GM23338 (cell line): ENCODE data around the gene CCT2. TPM values are rescaled to one million over a fixed set of nuclear protein-coding genes. Genes with fewer than 3 reads are reported as not detected.

Source experiments
- ATAC-seq: fragments of 200-7000 bp; cut with Tn5 transposase; 3 replicates; pipeline ENCODE4 v1.9.1; 2020
- DNase-seq: peaks from one replicate; pipeline ENCODE4 v3.0.0-alpha.2; 2015; ENCODE audit warnings: low spot score
- H2AFZ ChIP-seq: fragments of 200-600 bp; sonication (generic); 2 replicates; pipeline ENCODE4 v1.8.0; 2016; ENCODE audit warnings: antibody characterized with exemption, mild to moderate bottlenecking, moderate library complexity
- H3F3A ChIP-seq: fragments of 200-600 bp; sonication (generic); replicated peaks from 2 replicates; pipeline ENCODE4 v1.8.0; 2017; ENCODE audit warnings: antibody characterized with exemption, mixed run types, low read depth
- H3K27ac ChIP-seq: fragments of 200-600 bp; sonication (generic); 2 replicates; pipeline ENCODE4 v1.6.1; 2016; ENCODE audit warnings: low read depth
- H3K27me3 ChIP-seq: fragments of 200-600 bp; sonication (generic); 2 replicates; pipeline ENCODE4 v1.8.0; 2016; ENCODE audit warnings: mild to moderate bottlenecking, mixed run types, moderate library complexity; ENCODE audit not compliant: insufficient read depth
- H3K36me3 ChIP-seq: fragments of 200-600 bp; sonication (generic); 2 replicates; pipeline ENCODE4 v1.8.0; 2016; ENCODE audit warnings: mild to moderate bottlenecking; ENCODE audit not compliant: insufficient read depth
- H3K4me1 ChIP-seq: fragments of 200-600 bp; sonication (generic); 2 replicates; pipeline ENCODE4 v1.8.0; 2016; ENCODE audit warnings: mild to moderate bottlenecking, moderate library complexity; ENCODE audit not compliant: insufficient read depth
- H3K4me2 ChIP-seq: fragments of 200-600 bp; sonication (generic); 2 replicates; pipeline ENCODE4 v1.7.1; 2017; ENCODE audit warnings: mixed run types
- H3K4me3 ChIP-seq: fragments of 200-600 bp; sonication (generic); 2 replicates; pipeline ENCODE4 v1.6.1; 2016; ENCODE audit warnings: mixed run types
- H3K79me2 ChIP-seq: fragments of 200-600 bp; sonication (generic); replicated peaks from 2 replicates; pipeline ENCODE4 v1.8.0; 2017; ENCODE audit warnings: mild to moderate bottlenecking; ENCODE audit not compliant: insufficient read depth
- H3K9me2 ChIP-seq: fragments of 200-600 bp; sonication (generic); 2 replicates; pipeline ENCODE4 v1.8.0; 2017; ENCODE audit not compliant: insufficient read depth
- H4K20me1 ChIP-seq: fragments of 200-600 bp; sonication (generic); replicated peaks from 2 replicates; pipeline ENCODE4 v1.8.0; 2017; ENCODE audit warnings: mild to moderate bottlenecking; ENCODE audit not compliant: insufficient read depth
- H3K27ac Mint-ChIP-seq: 2 replicates; pipeline ENCODE4 v1.8.0; 2020; ENCODE audit warnings: inconsistent platforms, mild to moderate bottlenecking, moderate library complexity, mixed read lengths
- H3K27me3 Mint-ChIP-seq: 3 replicates; pipeline ENCODE4 v1.8.0; 2022; ENCODE audit warnings: low read depth, mild to moderate bottlenecking, moderate library complexity, mixed read lengths, inconsistent platforms; ENCODE audit not compliant: insufficient read depth, poor library complexity
- H3K36me3 Mint-ChIP-seq: 3 replicates; pipeline ENCODE4 v1.8.0; 2021; ENCODE audit warnings: low read depth, mild to moderate bottlenecking, inconsistent platforms, moderate library complexity, mixed read lengths
- H3K4me1 Mint-ChIP-seq: 3 replicates; pipeline ENCODE4 v1.8.0; 2020; ENCODE audit warnings: mild to moderate bottlenecking, inconsistent platforms, mixed read lengths
- H3K4me3 Mint-ChIP-seq: 3 replicates; pipeline ENCODE4 v1.8.0; 2021; ENCODE audit warnings: moderate library complexity, mild to moderate bottlenecking, inconsistent platforms, mixed read lengths
- H3K9me3 Mint-ChIP-seq: 3 replicates; pipeline ENCODE4 v1.8.0; 2020; ENCODE audit warnings: moderate library complexity, mild to moderate bottlenecking, inconsistent platforms, mixed read lengths
- CREB1 ChIP-seq: fragments of 250-450 bp; sonication (Bioruptor Pico); IDR thresholded peaks from 2 replicates; pipeline ENCODE4 v1.5.0; 2020; ENCODE audit warnings: low read depth, mild to moderate bottlenecking, moderate library complexity
- CTCF ChIP-seq, 2 experiments: fragments of 200-600 bp in 1 of 2; sonication (generic) in 1 of 2; conservative IDR thresholded peaks; 2 replicates each; pipeline versions ENCODE4 v1.5.1 to v1.6.1; 2016 to 2017; ENCODE audit warnings: antibody characterized with exemption in 2 of 2, low read depth in 2 of 2, mild to moderate bottlenecking in 2 of 2, moderate library complexity in 1 of 2
- EZH2 ChIP-seq: fragments of 200-600 bp; sonication (generic); IDR thresholded peaks from one replicate; pipeline ENCODE4 v1.8.0; 2017; ENCODE audit warnings: antibody characterized with exemption, mild to moderate bottlenecking, low read depth; ENCODE audit not compliant: unreplicated experiment
- EZH2phosphoT487 ChIP-seq: fragments of 200-600 bp; sonication (generic); IDR thresholded peaks from one replicate; pipeline ENCODE4 v1.8.1; 2018; ENCODE audit warnings: antibody characterized with exemption; ENCODE audit not compliant: unreplicated experiment
- JUNB ChIP-seq: IDR thresholded peaks from one replicate; pipeline ENCODE4 v1.6.1; 2016; ENCODE audit warnings: antibody characterized with exemption; ENCODE audit not compliant: unreplicated experiment
- NANOG ChIP-seq: IDR thresholded peaks from 2 replicates; pipeline ENCODE4 v1.6.1; 2016; ENCODE audit warnings: antibody characterized with exemption, borderline replicate concordance
- STAT1 ChIP-seq: IDR thresholded peaks from one replicate; pipeline ENCODE4 v1.6.1; 2016; ENCODE audit warnings: antibody characterized with exemption; ENCODE audit not compliant: unreplicated experiment
- ZNF114 ChIP-seq: fragments of 250-450 bp; sonication (Bioruptor Pico); IDR thresholded peaks from 2 replicates; pipeline ENCODE4 v1.5.0; 2020; ENCODE audit warnings: mild to moderate bottlenecking, moderate library complexity
- ZNF331 ChIP-seq: fragments of 250-450 bp; sonication (Bioruptor Pico); IDR thresholded peaks from 2 replicates; pipeline ENCODE4 v1.5.0; 2020; ENCODE audit warnings: low read depth, mild to moderate bottlenecking, moderate library complexity
- polyA plus RNA-seq: library from polyadenylated mRNA; unstranded; fragments of >200 nt; fragmentation: Nextera tagmentation; extraction: Ambion mirVana; gene quantifications from 2 replicates; pipeline ENCODE4 v1.2.1, GENCODE V29; 2016
- total RNA-seq: library from RNA; depleted of rRNA; stranded (reverse); fragments of >200 nt; shearing (Covaris generic); gene quantifications from 2 replicates; pipeline ENCODE4 v1.2.3, GENCODE V29; 2014
- TF ChIP-seq, protein P1 (sequence below): IDR thresholded peaks from 2 replicates; pipeline ENCODE4 v1.6.1; 2016; ENCODE audit warnings: antibody characterized with exemption
- TF ChIP-seq, protein P2 (sequence below): fragments of 250-450 bp; sonication (Bioruptor Pico); IDR thresholded peaks from 2 replicates; pipeline ENCODE4 v1.5.0; 2020; ENCODE audit warnings: mild to moderate bottlenecking, moderate library complexity
- TF ChIP-seq, protein P3 (sequence below): IDR thresholded peaks from one replicate; pipeline ENCODE4 v1.6.1; 2018; ENCODE audit warnings: antibody characterized with exemption; ENCODE audit not compliant: unreplicated experiment

The CCT2 gene
- total and polyA plus RNA-seq, 2 experiments from 2014 or later = 434 to 778 TPM

DNA sequence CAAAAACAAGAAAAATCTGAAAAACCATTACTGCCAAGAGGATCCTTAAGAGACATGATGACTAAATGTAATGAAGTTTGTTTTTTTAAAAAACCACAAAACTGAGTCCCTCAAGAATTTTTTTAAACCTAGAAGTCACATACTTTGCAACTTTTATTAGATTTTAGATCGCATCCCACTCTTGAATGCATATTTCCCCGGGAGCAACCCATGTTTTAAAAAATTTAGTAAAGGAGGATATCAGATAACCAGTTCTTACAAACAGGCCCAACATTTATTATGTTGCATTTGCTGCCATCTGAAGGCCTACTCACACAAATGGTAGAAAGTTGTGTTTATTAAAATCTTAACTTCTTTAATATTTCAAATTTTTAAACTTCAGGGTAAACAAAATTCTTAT lies 44.3 kb upstream of the CCT2 start (continued):
- TF ChIP-seq EZH2phosphoT487 = no peak

GRCh38 chr12:69544087-69544486 lies 41.2 kb upstream of the CCT2 start:
- Histone ChIP-seq H3K36me3 (no peaks in the 10 kb centered on the region), H3K79me2 (no peaks in the 10 kb centered on the region; the same call in 1 of the 2 replicates), H3K4me1 (no peaks in the 10 kb centered on the region), H3K27ac (no peak overlapping the region), H4K20me1 (no peaks in the 10 kb centered on the region), H3K4me2 (no peak overlapping the region), H3K4me3 (no peak overlapping the region), H3F3A (no peaks in the 10 kb centered on the region), H3K9me2 (no peaks in the 10 kb centered on the region), H2AFZ (no peak overlapping the region), H3K27me3 (no peaks in the 10 kb centered on the region)
- Mint-ChIP-seq H3K4me3 (no peak overlapping the region), H3K27ac (no peak overlapping the region), H3K4me1 (peaks cover 4% of the 10 kb centered on the region), H3K9me3 (no peaks in the 10 kb centered on the region; the same call in 2 of the 3 replicates), H3K27me3 (no peaks in the 10 kb centered on the region), H3K36me3 (peaks cover 20% of the 10 kb centered on the region)
- TF ChIP-seq ZNF114 (CRISPR knock-in tag) (no peak), EZH2phosphoT487 (no peak), NANOG (no peak), EZH2 (no peak), ZNF331 (CRISPR knock-in tag) (no peak), CREB1 (no peak), JUNB (no peak), CTCF (conservative IDR thresholded peaks at IDR 0.05; ENCODE audit: low read depth in 2 of 2) (no peak), STAT1 (no peak)
- TF ChIP-seq, protein P1, sequence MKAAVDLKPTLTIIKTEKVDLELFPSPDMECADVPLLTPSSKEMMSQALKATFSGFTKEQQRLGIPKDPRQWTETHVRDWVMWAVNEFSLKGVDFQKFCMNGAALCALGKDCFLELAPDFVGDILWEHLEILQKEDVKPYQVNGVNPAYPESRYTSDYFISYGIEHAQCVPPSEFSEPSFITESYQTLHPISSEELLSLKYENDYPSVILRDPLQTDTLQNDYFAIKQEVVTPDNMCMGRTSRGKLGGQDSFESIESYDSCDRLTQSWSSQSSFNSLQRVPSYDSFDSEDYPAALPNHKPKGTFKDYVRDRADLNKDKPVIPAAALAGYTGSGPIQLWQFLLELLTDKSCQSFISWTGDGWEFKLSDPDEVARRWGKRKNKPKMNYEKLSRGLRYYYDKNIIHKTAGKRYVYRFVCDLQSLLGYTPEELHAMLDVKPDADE = no peak
- TF ChIP-seq, protein P2, sequence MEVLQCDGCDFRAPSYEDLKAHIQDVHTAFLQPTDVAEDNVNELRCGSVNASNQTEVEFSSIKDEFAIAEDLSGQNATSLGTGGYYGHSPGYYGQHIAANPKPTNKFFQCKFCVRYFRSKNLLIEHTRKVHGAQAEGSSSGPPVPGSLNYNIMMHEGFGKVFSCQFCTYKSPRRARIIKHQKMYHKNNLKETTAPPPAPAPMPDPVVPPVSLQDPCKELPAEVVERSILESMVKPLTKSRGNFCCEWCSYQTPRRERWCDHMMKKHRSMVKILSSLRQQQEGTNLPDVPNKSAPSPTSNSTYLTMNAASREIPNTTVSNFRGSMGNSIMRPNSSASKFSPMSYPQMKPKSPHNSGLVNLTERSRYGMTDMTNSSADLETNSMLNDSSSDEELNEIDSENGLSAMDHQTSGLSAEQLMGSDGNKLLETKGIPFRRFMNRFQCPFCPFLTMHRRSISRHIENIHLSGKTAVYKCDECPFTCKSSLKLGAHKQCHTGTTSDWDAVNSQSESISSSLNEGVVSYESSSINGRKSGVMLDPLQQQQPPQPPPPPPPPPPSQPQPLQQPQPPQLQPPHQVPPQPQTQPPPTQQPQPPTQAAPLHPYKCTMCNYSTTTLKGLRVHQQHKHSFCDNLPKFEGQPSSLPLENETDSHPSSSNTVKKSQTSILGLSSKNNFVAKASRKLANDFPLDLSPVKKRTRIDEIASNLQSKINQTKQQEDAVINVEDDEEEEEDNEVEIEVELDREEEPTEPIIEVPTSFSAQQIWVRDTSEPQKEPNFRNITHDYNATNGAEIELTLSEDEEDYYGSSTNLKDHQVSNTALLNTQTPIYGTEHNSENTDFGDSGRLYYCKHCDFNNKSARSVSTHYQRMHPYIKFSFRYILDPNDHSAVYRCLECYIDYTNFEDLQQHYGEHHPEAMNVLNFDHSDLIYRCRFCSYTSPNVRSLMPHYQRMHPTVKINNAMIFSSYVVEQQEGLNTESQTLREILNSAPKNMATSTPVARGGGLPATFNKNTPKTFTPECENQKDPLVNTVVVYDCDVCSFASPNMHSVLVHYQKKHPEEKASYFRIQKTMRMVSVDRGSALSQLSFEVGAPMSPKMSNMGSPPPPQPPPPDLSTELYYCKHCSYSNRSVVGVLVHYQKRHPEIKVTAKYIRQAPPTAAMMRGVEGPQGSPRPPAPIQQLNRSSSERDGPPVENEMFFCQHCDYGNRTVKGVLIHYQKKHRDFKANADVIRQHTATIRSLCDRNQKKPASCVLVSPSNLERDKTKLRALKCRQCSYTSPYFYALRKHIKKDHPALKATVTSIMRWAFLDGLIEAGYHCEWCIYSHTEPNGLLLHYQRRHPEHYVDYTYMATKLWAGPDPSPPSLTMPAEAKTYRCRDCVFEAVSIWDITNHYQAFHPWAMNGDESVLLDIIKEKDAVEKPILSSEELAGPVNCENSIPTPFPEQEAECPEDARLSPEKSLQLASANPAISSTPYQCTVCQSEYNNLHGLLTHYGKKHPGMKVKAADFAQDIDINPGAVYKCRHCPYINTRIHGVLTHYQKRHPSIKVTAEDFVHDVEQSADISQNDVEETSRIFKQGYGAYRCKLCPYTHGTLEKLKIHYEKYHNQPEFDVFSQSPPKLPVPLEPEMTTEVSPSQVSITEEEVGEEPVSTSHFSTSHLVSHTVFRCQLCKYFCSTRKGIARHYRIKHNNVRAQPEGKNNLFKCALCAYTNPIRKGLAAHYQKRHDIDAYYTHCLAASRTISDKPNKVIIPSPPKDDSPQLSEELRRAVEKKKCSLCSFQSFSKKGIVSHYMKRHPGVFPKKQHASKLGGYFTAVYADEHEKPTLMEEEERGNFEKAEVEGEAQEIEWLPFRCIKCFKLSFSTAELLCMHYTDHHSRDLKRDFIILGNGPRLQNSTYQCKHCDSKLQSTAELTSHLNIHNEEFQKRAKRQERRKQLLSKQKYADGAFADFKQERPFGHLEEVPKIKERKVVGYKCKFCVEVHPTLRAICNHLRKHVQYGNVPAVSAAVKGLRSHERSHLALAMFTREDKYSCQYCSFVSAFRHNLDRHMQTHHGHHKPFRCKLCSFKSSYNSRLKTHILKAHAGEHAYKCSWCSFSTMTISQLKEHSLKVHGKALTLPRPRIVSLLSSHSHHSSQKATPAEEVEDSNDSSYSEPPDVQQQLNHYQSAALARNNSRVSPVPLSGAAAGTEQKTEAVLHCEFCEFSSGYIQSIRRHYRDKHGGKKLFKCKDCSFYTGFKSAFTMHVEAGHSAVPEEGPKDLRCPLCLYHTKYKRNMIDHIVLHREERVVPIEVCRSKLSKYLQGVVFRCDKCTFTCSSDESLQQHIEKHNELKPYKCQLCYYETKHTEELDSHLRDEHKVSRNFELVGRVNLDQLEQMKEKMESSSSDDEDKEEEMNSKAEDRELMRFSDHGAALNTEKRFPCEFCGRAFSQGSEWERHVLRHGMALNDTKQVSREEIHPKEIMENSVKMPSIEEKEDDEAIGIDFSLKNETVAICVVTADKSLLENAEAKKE (CRISPR knock-in tag) = no peak
- TF ChIP-seq, protein P3, sequence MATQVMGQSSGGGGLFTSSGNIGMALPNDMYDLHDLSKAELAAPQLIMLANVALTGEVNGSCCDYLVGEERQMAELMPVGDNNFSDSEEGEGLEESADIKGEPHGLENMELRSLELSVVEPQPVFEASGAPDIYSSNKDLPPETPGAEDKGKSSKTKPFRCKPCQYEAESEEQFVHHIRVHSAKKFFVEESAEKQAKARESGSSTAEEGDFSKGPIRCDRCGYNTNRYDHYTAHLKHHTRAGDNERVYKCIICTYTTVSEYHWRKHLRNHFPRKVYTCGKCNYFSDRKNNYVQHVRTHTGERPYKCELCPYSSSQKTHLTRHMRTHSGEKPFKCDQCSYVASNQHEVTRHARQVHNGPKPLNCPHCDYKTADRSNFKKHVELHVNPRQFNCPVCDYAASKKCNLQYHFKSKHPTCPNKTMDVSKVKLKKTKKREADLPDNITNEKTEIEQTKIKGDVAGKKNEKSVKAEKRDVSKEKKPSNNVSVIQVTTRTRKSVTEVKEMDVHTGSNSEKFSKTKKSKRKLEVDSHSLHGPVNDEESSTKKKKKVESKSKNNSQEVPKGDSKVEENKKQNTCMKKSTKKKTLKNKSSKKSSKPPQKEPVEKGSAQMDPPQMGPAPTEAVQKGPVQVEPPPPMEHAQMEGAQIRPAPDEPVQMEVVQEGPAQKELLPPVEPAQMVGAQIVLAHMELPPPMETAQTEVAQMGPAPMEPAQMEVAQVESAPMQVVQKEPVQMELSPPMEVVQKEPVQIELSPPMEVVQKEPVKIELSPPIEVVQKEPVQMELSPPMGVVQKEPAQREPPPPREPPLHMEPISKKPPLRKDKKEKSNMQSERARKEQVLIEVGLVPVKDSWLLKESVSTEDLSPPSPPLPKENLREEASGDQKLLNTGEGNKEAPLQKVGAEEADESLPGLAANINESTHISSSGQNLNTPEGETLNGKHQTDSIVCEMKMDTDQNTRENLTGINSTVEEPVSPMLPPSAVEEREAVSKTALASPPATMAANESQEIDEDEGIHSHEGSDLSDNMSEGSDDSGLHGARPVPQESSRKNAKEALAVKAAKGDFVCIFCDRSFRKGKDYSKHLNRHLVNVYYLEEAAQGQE = no peak
- DNase-seq = no peak
- ATAC-seq = no peak
